T-helper 22 cell (primary cell): ENCODE data around the gene KRTAP10-2.
"Not testable (repeated sequence)": the region's sequence is repeated elsewhere in the genome, so short reads cannot be mapped to it uniquely, and the experiment has no call there.

ENCODE experiments used
- DNase-seq: peaks from one replicate; pipeline ENCODE4 v3.0.0-alpha.2; 2020; ENCODE audit warnings: low read depth

KRTAP10-2 gene

DNA sequence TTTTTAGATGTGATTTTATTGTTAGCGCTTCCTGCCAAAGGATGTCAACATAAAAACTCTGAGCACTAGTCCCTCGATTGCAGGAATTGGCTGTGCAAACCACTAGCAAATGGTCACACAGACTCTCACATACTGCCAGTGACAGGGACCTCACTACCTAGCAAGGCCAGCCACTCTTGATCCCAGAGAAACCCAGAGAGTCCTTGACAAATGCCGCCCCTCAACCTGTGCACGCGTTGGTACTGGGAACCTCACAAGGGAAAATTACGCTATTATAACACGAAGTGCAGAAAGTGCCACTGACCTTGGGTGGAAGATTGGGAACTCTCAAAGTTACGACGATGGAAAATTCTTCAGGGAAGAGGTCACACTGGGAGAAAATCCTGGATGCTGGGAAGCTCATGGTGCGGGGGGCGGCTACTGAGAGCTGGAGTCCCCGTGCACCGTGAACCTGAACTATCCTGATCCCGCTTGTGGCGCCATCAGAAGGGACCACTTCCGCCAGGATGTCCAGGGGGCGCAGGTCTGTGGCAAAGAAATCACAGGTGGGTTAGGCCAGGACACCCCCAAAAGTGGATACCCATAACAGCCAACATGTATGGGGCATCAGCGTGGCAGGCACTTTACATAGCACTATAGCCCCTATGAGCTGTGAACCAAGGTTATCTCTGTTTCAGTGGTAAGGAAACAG is 16.3 kb upstream of the KRTAP10-2 start:
- no peak for DNase-seq

DNA sequence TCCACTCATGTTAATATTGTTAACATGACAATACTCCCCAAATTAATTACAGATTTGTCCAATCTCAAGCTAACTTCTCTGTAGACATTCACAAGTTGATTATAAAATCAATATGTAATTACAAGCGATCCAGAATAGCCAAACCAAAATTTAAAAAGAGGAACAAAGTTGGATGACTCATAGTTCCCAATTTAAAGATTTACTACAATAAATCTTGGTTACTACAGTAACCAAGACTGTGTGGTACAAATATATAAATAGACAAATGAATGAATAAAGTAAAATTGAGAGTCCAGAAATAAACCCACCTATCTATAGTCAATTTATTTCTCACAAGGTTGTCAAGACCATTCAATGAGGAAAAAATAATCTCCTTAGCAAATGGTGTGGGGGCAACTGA is 15.1 kb upstream of the KRTAP10-2 start:
- DNase-seq = no peak

DNA sequence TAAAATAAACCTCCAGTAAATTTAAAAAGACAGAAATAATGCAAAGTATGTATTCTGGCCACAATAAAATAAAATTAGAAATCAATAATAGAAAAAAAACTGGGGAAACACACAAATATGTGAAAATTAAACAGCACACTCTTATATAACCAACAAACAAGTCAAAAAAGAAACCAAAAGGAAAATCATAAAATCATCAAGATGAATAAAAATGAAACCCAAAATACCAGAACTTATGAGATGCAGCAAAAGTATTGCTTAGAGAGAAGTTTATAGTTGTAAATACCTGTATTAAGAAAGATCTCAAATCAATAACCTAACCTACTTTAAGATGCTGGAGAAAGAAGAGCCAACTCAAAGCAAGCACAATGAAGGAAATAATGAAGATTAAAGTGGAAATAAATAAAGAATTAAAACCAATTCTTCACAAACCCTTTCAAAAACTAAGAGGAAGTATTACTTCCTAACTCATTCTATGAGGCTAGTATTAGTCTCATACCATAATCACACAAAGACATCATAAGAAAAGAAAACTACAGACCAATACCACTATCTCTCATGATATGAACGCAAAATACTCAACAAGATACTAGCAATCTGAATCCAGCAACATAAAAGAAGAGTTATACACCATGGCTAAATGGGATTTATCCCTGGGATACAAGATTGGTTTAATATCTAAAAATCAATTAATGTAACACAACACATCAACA is 13.7 kb upstream of the KRTAP10-2 start:
- no peak for DNase-seq

DNA sequence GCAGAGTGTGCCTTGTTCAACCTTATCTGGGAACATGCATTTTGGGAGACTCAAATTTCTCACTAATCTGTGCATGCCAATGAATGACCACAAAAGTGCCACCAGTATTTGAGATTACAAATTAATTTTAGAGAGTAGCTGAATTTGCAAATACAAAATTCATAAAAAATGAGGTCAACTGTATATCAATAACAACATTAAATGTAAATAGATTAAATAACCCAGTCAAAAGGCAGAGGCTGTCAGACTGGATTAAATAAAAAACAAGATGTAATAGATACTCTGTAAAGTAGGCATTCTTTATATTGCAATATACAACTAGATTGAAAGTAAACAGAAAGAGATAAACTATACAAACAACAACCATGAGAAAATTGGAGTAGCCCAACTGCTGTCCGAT is 12.8 kb upstream of the KRTAP10-2 start:
- DNase-seq = no peak

DNA sequence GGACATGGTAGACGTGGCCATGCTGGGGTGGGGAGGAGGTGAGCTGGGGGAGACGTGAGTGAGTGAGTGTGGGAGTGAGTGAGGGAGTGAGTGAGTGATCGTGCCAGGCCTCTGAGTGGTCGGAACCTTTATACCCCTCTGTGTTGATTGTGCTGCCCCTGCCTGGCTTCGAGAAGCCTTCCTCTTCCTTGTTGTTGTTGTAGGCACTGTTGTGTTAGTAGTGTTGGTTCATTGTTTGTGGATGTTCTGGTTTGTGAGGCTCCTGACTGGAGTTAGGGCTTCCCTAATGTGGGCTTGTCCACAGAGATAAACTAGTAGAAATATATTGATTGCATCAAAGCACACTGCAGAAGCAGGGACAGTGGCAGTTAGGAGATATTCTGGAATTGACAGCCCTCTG is 7.4 kb upstream of the KRTAP10-2 start, which contains the start of gene KRTAP10-3:
KRTAP10-3 (minus strand) TSS at position 101 of the 400 bp plus-strand sequence; CDS start at position 21, 80 bp downstream.
- DNase-seq = no peak

DNA sequence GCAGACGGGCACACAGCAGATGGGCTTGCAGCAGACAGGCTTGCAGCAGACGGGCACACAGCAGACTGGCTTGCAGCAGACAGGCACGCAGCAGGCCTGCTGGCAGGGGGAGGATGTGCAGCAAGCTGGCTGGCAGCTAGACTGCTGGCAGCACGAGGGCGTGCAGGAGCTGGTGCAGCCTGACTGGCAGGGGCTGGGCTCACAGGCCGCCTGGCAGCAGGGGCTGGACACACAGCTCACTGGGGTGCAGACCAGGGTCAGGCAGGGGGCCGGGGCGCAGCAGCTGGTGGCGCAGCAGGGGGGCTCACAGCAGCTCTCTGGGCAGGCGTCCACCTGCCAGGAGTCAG is 7.0 kb upstream of the KRTAP10-2 start:
- not testable (repeated sequence) for DNase-seq

DNA sequence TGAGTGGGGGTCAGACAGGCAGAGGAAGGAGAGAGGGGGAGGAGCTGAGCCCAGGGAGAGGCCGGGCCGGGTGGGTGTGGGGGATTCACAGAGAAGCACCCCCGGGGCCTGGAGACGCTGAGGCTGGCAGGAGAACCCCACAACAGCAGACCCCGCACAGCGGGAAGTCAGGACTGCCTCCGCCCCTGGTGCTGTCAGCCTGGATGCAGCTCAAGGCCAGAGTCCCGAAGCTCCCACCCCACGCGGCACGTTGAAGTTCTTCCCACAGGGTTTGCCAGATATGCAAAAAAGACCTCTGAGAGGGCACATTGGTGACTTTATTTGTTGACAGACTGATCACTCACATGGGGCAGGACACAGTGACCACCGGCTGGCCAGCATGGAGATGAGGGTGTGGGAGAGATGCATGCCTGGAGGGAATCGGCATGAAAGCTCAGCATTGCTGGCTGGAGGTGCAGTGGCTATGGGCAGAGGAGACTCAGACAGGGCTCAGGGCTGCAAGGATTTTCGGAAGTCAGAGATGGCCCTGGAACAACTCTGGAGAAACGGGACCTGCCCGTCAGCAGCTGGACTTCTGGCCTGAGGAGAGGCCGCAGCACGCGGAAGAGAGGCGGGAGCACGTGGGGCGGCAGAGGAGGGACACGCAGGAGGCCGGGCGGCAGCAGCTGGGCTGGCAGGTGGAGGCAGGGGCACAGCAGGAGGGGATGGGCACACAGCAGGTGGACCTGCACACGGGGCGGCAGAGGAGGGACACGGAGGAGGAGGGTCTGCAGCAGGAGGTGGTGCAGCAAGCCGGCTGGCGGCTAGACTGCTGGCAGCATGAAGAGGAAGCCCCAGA is 6.4 kb upstream of the KRTAP10-2 start:
- DNase-seq = no peak

DNA sequence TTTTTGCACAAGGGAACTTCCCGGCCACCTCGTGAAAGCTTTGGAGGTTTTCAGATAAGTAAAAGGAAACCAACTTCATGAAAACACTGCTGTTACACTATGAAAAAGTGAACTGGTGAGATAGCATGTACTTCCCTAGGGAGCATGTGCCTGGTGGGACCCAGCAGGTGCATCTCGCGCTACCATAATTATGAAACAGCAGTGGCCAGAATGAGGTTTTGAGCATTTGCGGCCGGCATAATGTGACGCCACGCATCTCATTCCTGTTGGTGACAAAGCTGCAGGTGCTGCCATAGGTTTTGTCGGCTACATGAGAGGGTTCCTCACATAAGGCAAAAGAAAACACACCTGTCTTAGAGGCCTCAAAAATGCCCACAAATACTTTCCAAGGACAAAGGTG is 5.6 kb upstream of the KRTAP10-2 start:
- DNase-seq = no peak

DNA sequence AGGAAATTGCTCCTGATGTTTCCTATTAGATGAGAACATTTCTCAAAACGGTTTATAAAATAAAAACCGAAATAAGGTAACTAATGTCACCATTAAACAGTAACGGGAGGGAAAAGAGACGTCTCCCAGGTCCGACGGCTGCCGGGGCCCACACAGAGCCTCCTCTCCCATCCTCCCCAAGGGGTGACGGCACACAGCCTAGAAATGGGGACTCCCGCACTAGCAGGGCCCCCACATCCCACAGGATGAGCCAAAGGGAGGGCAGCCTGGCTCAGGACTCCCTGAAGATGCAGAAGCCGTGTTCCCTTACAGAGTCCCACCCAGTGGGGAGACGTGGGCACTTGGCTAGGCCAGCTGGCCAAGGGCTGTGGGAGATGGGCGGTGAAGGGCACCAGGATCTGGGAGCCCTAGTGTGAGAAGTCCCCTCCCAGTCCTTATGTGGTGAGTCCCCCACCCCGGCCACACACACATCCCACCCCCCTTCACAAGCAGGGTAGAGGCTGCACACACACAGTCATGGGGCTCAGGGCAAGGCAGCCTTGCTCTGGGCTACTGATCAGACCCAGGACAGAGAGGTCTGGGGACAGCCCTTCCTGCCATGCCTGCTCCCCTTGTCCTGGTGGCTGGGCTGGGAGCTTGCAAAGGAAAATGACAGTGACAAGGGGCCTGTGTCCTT is 4.0 kb upstream of the KRTAP10-2 start:
- no peak for DNase-seq

DNA sequence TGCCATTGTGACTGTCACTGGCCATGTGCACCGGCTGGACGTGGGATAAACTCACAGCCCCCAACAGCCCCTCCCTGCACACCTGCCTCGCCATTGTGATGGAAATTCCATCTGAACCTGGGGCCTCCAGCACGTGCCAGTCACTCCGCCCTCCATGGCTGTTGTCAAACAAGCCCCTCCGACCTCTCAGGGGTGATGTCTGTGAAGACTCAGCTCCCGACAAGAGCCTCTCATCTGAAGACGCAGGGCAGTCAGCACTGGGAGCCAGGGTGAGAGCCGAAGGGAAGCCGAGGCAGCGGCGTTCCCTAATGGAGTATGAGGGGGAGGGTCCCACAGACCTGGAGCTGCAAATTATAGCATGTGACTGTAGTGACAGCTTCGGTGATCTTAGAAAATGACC is 1.4 kb upstream of the KRTAP10-2 start:
- DNase-seq = no peak

DNA sequence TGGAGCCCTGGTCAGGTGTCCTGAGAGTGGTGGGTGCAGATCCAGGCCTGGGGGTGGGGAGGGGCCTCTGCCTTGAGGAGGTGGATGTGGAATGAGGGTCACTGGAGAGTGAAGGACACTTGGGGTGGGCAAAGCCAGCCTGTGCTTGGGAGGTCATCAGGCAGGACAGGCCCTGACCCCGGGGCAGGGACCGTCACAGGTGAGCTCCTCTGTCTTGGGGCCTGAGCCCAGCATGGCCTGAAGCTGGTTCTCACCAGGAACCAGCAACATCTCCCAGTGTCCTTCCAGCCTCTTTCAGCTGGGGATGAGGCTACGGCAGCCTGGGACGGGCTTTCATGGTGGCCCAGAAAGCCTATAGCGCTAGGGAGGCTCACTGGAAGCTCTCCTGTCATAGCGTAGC is 831 bp upstream of the KRTAP10-2 start:
- no peak for DNase-seq

DNA sequence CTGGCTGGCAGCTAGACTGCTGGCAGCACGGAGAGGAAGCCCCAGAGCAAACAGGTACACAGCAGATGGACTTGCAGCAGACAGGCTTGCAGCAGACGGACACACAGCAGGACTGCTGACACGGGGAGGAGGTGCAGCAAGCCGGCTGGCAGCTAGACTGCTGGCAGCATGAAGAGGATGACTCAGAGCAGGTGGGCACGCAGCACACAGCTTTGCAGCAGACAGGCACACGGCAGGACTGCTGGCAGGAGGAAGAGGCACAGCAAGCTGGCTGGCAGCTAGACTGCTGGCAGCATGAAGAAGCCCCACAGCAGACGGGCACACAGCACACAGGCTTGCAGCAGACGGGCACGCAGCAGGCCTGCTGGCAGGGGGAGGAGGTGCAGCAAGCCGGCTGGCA is 498 bp downstream of the KRTAP10-2 start:
- no peak for DNase-seq

DNA sequence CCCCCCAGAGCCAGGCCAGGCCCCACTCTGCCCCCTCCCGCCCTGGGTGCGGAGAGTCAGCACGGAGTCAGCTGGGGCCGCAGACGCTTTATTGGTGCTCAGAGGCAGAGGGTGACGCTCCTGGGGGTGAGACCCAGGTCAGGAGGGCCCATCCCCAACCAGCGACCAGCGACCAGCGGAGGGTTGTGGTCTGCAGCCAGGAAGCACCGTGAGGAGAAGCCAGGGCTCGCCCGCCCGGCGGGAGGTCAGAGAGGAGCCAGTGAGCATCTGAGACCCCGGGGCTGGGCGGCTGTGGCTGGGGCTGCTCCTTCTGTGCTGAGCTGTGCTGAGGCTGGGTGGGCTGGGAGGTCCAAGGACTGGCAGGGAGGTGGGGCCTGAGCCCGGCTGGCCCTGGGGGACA is 1.0 kb downstream of the KRTAP10-2 start:
- DNase-seq = not testable (repeated sequence)

DNA sequence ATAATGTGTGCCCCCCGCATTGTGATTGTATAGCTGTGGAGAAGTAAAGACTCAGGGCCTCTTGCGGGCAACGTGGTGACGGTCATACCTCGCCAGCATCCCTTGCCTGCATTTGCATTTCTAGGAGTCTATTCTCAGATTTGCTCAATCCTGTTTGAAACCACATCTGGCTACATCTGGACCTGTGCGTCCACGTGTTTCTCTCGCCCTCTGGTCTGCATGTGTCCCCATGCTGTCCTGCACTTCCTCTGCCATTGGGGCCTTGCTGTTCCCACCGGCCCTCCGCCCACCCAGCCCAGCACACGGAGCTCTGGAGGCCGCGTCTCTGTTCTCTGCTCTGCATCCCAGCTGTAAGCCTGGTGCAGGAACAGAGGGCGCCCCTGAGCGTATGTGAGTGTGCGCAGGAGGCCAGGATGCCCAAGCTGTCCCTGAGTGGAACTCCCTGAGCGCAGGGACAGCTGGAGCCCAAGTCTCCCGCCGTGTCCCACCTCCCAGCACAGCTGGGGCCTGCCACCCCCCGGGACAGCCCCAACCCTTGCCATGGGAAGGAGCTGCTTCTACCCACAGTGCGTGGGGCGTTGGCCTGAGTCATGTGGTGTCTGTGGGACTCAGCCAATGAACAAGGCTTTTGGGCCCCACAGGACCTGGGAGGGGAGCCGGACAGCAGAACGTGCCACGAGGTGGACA is 1.6 kb downstream of the KRTAP10-2 start:
- DNase-seq = no peak

DNA sequence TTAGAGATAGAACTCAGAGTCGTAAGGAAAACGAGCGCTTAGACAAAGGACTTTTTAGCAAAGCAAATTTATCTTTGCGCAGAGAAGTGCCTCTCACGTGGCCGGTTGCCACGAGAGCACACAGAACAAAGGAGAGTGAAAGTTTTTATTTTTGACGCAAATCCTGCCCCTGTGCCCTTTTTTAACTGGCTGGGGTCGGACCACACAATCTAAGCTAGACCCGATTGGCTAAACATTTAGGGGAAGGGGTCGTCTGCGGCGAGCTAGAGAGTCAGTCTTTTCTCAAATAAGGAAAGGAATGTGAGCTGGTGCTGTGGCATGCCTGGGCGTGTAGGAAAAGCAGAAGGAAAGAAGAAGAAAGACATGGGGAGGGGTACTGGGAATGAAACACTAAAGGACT is 2.4 kb downstream of the KRTAP10-2 start:
- no peak for DNase-seq

DNA sequence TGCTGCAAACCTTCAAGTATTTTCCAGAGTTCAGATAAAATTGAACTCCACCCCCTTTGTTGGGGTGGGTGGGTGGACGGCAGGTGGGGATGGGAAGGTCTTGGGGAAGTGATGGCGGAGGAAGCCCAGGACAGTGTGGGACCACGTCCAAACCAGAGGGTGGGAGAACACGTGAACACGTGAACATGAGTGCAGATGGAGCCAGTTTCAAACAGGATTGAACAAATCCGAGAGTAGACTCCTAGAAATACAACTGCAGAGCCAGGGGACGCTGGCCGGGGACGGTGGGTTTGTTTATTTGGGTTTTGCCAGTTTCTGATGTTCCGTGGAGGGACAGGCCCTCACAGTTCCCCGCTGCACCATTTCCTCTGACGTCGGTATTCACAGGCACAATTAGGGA is 2.9 kb downstream of the KRTAP10-2 start:
- DNase-seq = no peak

DNA sequence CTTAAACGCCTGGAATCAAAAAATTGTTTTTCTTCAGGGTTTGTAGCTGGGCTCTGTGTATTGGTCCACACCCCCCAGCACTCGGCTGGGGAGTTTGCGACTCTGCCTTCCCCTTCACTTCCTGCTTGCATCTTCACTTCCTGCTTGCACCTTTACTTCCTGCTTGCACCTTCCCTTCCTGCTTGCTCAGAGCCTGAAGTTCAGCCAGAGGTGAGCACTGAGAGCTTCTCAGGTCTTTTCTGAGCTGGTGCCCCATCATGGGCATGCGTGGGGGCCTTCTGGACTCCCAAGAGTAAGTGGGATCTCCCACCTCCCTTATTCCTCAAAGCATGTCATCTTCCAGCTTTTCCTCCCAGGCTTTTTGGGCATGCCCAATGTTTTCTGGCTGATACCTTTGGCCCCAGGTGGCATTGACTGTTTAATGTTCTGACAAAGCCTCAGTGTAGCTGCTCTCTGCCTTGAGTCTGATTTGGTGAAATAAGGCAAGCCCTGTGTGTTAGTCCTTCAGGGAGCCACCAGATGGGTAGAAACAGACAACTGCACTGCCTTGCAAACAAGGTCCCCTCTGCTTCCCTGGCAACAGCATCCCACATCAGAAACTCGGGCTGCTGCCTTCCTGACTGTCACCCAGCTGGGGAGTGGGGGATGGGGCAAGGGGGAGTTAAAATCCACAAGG is 3.5 kb downstream of the KRTAP10-2 start:
- DNase-seq = no peak

DNA sequence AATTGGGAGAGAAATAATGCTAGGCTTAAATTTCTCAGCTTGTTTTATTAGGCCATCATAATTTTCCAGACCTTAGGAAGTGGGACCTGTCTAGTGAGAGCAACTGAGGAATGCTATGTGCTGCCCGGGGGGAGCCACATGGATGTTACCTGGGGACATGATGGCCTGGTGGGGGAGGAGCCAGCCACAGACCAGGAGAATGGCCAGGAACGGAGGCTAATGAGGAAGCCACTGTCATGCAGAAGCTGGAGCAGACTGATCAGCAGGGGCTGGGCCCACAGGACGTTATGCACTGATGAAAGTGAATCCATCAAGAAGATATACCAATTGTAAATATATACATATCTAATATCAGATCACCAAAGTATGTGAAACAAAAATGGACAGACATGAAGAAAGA is 6.7 kb downstream of the KRTAP10-2 start:
- no peak for DNase-seq

DNA sequence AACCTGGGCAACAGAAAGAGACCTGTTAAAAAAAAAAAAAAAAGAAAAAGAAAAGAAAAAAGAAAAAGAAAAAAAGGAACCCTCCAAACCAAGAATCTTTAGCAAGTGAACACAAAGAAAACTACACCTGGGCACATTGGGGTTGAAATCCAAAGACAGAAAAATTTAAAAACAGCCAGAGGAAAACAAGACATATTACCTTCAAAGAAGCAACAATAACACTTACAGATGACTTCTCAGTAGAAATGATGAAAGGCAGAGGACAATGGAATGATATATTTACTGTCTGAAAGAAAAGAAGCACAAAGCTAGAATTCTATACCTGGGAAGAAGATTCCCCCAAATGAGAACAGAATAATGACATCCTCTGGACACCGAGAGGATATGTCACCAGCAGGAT is 8.6 kb downstream of the KRTAP10-2 start:
- no peak for DNase-seq

DNA sequence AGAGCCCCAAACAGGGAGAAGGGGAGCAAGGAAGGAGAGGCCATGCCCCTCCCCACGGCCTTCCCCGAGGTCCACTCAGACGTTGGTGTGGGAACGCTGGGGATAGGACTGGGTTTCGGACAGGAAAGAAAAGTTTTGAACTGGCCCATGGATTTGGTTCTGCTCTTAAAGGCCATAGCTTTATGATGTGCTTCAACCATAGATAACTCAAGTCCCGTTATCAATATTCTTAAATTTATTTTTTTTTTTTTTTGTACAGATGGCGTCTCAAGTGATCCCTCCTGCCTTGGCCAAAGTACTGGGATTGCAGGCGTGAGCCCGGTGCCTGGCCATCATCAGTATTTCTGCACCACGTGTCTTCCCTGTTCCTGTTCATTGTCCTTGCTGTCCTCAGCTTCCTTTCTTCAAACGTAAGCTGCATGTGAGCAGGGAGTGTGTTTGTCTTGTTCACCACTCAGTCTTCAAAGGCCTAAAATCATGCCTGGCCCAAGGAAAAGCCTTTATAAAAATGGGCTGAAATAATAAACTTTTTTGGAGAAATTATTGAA is 10.5 kb downstream of the KRTAP10-2 start:
- no peak for DNase-seq
